MCF 10A (cell line): Measurements from ENCODE around the gene POLR1E. TPM values are rescaled to one million over a fixed set of nuclear protein-coding genes. Genes with fewer than 3 reads are reported as not detected.

Source experiments
- BruUV-seq: library from RNA; stranded (reverse); fragments of 400-500 nt; replicated peaks from 2 replicates; lab custom pipeline; 2021; lab: Mats Ljungman, UMichigan
- CTCF ChIA-PET: fragments of 300-600 bp; sonication (Branson Sonifier 250); formaldehyde crosslinking; extraction: SDS; loops from one replicate; lab custom pipeline; 2021; ENCODE audit warnings: antibody characterized with exemption, inconsistent platforms; lab: Yijun Ruan, JAX
- POLR2A ChIA-PET: fragments of 300-600, 350-650 bp; sonication (Branson Sonifier 250); formaldehyde crosslinking; extraction: SDS; loops from one replicate; lab custom pipeline; 2020; ENCODE audit warnings: antibody characterized with exemption, inconsistent platforms; lab: Yijun Ruan, JAX
- DNase-seq: peaks from one replicate; pipeline ENCODE4 v3.0.0-alpha.2; 2018; ENCODE audit not compliant: unreplicated experiment
- H3K27ac Mint-ChIP-seq: one replicate; pipeline ENCODE4 v1.8.0; 2022; ENCODE audit warnings: mild to moderate bottlenecking, low read depth, mixed read lengths; ENCODE audit not compliant: unreplicated experiment
- H3K27me3 Mint-ChIP-seq: one replicate; pipeline ENCODE4 v1.8.0; 2022; ENCODE audit warnings: mixed read lengths; ENCODE audit not compliant: insufficient read depth, unreplicated experiment
- H3K36me3 Mint-ChIP-seq: one replicate; pipeline ENCODE4 v1.8.0; 2022; ENCODE audit warnings: mild to moderate bottlenecking, moderate library complexity, mixed read lengths; ENCODE audit not compliant: insufficient read depth, unreplicated experiment
- H3K4me1 Mint-ChIP-seq: one replicate; pipeline ENCODE4 v1.8.0; 2022; ENCODE audit warnings: mixed read lengths; ENCODE audit not compliant: insufficient read depth, unreplicated experiment
- H3K4me3 Mint-ChIP-seq: one replicate; pipeline ENCODE4 v1.8.0; 2022; ENCODE audit warnings: mild to moderate bottlenecking, moderate library complexity, mixed read lengths; ENCODE audit not compliant: unreplicated experiment
- H3K9me3 Mint-ChIP-seq: one replicate; pipeline ENCODE4 v1.8.0; 2022; ENCODE audit warnings: mixed read lengths; ENCODE audit not compliant: unreplicated experiment
- intact Hi-C: fragments of 100-400 bp; cut with micrococcal nuclease; formaldehyde crosslinking; loops from 2 replicates; pipeline ENCODE4 v1.14.1; 2022
- total RNA-seq: library from RNA; stranded (reverse); gene quantifications from 2 replicates; pipeline ENCODE4 v1.2.3, GENCODE V29; 2022
- TF ChIP-seq, protein P1 (sequence below): fragments of 200-600 bp; IDR thresholded peaks from one replicate; pipeline ENCODE4 v1.8.0; 2022; ENCODE audit warnings: antibody characterized with exemption, mild to moderate bottlenecking; ENCODE audit not compliant: unreplicated experiment

The POLR1E gene
- total RNA-seq, 1 experiment from 2014 or later, result 50.3 TPM

DNA sequence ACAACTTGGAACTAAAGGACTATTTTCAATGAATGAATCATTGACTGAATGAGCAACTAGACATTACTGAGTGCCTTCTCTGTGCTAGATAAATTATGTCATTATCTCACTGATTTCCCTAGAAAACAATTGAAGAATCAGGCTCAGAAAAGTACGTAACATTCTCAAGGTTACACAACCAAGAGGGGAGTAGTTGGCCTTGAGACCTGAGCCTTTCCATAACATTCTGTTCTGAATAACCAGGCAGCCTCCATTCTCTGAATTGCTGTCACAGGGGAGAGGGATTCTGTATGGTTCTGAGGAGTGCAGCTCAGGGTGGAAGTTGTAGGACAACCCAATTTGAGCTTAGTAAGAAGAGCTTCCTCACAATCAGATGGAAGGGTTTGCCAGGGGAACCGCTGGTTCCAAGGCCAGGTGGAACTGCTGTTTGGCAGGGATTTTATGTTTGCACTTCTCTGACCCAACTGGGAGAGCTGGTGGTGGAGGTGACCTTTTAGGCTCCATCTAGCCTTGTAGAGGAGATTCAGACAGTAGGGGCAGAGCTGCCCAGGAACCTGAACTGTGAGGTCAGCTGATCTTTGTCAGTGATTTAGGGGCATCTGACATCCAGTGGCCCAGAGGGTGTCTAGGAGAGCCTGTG is 16.3 kb downstream of the POLR1E start:
- H3K4me1 Mint-ChIP-seq, result peaks cover 4% of the 10 kb centered on the region
- DNase-seq, result no peak
- no peaks in the 10 kb centered on the region for H3K9me3 Mint-ChIP-seq
- peaks cover 82% of the 10 kb centered on the region for H3K36me3 Mint-ChIP-seq
- no peak overlapping the region for H3K27ac Mint-ChIP-seq
- intact Hi-C loops, result no loop called here
- TF ChIP-seq, protein P1, sequence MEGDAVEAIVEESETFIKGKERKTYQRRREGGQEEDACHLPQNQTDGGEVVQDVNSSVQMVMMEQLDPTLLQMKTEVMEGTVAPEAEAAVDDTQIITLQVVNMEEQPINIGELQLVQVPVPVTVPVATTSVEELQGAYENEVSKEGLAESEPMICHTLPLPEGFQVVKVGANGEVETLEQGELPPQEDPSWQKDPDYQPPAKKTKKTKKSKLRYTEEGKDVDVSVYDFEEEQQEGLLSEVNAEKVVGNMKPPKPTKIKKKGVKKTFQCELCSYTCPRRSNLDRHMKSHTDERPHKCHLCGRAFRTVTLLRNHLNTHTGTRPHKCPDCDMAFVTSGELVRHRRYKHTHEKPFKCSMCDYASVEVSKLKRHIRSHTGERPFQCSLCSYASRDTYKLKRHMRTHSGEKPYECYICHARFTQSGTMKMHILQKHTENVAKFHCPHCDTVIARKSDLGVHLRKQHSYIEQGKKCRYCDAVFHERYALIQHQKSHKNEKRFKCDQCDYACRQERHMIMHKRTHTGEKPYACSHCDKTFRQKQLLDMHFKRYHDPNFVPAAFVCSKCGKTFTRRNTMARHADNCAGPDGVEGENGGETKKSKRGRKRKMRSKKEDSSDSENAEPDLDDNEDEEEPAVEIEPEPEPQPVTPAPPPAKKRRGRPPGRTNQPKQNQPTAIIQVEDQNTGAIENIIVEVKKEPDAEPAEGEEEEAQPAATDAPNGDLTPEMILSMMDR, result no peak
- H3K4me3 Mint-ChIP-seq, result no peak overlapping the region
- POLR2A ChIA-PET, result no interaction called here
- no peaks in the 10 kb centered on the region for H3K27me3 Mint-ChIP-seq
- BruUV-seq, result no TSS peak
- CTCF ChIA-PET, result no interaction called here

DNA sequence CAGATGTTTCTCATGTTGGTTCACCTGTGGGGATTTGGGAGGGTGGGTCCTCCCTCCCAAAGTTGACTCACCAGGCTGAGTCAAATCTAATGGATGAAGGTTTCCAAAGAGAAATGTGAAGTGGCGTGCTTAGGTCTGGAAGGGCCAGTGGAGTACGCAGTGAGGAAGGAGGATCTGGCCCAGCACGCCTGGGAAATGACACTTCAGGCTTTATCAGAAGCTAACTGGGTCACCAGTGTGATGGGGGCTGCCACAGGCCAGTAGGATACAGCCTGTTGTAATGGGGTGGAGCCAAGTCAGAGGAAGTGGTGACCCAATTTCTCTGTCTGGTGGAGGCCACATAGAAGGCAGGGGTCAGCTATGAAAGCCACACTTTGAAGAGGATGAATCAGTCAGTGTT is 18.0 kb downstream of the POLR1E start:
- no peak for DNase-seq
- Mint-ChIP-seq H3K4me3 (no peak overlapping the region), H3K36me3 (peaks cover 76% of the 10 kb centered on the region), H3K9me3 (no peaks in the 10 kb centered on the region), H3K27ac (no peak overlapping the region), H3K4me1 (peaks cover 4% of the 10 kb centered on the region), H3K27me3 (no peaks in the 10 kb centered on the region)
- BruUV-seq, result no TSS peak
- CTCF ChIA-PET, result no interaction called here
- intact Hi-C loops, result no loop called here
- TF ChIP-seq, protein P1, result no peak
- POLR2A ChIA-PET, result interaction anchor here (1.0 kb wide), 1 partner anchor 14 kb away, joined by 3 read pairs; no protein-coding TSS in a partner anchor

GRCh38 chr9:37504605-37505004 is 18.9 kb downstream of the POLR1E start:
- H3K27me3 Mint-ChIP-seq, result no peaks in the 10 kb centered on the region
- TF ChIP-seq, protein P1, result no peak

DNA sequence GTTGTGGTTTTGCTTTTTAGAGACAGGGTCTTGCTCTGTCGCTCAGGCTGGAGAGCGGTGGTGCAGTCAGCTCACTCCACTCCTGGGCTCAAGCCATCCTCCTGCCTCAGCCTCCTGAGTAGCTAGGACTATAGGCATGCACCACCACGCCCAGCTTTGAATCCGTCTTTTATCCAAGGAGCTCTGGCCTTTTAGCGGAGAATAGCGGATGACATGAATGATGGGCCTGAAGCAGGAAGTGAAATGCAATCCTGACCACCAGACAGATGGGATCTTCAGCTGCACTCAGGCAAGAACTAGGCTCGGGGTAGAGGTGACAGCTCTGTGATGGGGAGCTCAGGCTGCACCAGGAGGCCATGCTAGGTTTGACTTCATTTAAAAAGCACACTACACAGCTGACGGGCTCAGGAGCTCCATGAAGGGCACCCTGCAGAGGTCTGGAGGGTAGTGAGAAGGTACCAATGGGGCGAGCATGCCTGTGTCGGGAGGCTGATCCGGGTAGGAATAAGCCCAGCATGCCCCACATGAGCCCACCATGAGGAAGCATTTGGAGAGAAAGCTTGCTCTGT is 21.9 kb downstream of the POLR1E start:
- DNase-seq, result no peak
- peaks cover 4% of the 10 kb centered on the region for H3K4me1 Mint-ChIP-seq
- H3K27ac Mint-ChIP-seq, result no peak overlapping the region
- CTCF ChIA-PET, result no interaction called here
- BruUV-seq, result no TSS peak
- H3K27me3 Mint-ChIP-seq, result no peaks in the 10 kb centered on the region
- H3K9me3 Mint-ChIP-seq, result no peaks in the 10 kb centered on the region
- intact Hi-C loops, result no loop called here
- peaks cover 38% of the 10 kb centered on the region for H3K36me3 Mint-ChIP-seq
- POLR2A ChIA-PET, result interaction anchor here (0.9 to 1.3 kb wide), 3 partner anchors 12 to 22 kb away, joined by 3 to 4 read pairs (median 3); partner anchors contain the start of gene POLR1E
- TF ChIP-seq, protein P1, result no peak
- no peak overlapping the region for H3K4me3 Mint-ChIP-seq

More at GRCh38 chr9:37504605-37505004, 18.9 kb downstream of the POLR1E start:
- H3K4me3 Mint-ChIP-seq, result no peak overlapping the region
- H3K9me3 Mint-ChIP-seq, result no peaks in the 10 kb centered on the region
- peaks cover 4% of the 10 kb centered on the region for H3K4me1 Mint-ChIP-seq
- intact Hi-C loops, result no loop called here
- H3K36me3 Mint-ChIP-seq, result peaks cover 67% of the 10 kb centered on the region
- ChIA-PET POLR2A (interaction anchor here (1.0 kb wide), 2 partner anchors 11 to 15 kb away, joined by 3 to 4 read pairs; no protein-coding TSS in a partner anchor), CTCF (no interaction called here)
- no TSS peak for BruUV-seq
- H3K27ac Mint-ChIP-seq, result no peak overlapping the region
- DNase-seq, result no peak
